Activated gamma-delta T cell treated with Interleukin-2 at 50 U/mL for 16 hours (primary cell): ENCODE data around the gene RNF212.
"Not testable (repeated sequence)": the region's sequence is repeated elsewhere in the genome, so short reads cannot be mapped to it uniquely, and the experiment has no call there.

Source experiments
- DNase-seq: peaks from one replicate; pipeline ENCODE4 v3.0.0-alpha.2; 2020

The RNF212 gene

GRCh38 chr4:1060621-1061020 is 52.7 kb downstream of the RNF212 start:
- DNase-seq: no peak

DNA sequence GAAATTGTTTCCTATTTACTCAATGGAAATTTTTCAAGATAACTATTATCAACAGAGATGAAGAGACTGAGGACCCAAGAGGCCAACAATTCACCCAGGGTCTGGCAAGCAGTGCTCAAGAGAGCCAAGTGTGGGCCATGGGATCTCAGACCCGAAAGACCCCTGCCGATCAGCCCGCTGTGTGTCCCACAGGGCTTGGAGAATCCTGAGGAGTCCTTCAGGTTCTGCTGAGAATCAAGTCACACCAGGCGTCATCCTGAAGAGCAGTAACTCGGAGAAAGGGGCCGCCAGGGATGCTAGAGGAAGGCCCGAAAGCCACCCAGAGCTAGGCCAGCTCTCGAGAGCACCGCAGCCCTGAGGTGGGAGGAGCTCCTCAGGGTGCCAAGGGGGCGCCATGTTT is 53.2 kb downstream of the RNF212 start:
- DNase-seq: no peak

DNA sequence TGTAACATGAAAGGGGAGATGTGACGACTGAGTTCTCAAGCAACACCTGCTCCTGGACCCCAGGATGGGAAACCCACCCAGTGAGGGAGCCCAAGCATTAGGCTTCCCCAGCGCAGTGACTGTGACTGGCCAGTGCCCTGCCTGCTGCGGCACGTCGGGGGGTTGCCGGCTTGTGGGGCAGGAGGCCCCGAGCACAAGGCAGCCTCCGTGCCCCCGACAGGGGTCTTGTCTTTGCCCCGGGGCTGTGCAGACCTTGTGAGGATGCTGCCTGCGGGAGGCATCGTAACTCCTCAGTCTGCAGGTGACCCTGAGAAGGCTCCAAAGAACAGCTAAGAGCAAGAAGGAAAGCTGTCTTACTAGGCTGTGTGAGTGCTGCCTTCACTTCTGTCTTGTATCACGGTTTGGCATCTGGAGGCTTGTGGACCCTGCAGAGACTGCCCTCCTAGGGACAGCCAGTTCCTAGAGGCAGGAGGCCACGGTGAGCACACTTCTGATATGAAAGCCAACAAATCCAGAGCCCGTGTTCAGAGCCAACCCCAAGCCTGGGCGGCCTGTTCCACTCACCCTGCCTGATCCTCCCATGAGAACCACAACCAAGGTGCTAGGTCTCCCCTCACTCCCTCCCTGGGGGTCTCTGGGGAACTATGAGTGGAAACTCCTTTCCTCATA is 54.2 kb downstream of the RNF212 start:
- no peak for DNase-seq

- DNase-seq: no peak
These were observed 55.0 kb downstream of the RNF212 start for GRCh38 chr4:1058198-1058996.

GRCh38 chr4:1057403-1057745 is 56.0 kb downstream of the RNF212 start:
- no peak for DNase-seq

- DNase-seq: no peak
These were observed 56.5 kb downstream of the RNF212 start for GRCh38 chr4:1056671-1057402.

DNA sequence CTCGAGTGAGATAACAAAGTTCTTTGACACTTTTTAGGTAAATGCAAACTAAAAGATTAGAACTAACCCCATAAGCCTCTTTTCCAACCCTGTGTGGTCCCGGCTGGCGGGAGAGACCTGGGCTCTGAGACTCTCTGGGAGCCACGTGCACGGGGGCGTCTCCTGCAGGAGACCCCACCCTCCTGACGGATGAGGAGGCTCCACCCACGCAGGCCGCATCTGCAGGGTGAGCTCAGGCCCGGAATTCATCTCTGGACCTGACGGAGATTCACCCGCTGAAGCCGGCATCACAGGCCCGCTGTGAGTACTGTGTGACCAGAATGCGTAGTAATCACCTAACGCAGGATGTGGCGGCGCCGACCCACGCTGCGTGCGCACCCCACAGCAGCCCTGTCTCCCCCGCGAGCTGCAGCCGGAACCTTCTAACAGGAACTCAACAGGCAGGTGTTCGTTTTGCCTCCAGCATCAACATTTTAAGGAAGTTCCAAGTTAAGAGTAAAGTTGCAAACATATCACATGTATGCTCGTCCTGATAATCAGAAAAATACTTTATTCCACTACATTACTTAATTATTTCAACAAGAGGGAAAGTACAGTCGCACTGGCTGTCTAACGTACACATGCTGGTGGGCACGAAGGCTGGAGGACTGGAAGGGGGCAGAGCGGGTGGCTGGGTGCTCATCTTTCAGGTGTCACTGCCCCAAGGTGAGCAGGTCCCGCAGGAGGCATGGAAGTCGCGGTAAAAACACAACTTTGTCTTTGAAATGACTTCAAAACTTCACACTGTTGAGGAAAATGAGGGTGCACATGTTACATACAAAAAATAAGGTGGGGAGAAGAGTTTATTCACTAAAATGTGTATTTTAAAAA is 57.4 kb downstream of the RNF212 start:
- peak; percentile 87 for DNase-seq

DNA sequence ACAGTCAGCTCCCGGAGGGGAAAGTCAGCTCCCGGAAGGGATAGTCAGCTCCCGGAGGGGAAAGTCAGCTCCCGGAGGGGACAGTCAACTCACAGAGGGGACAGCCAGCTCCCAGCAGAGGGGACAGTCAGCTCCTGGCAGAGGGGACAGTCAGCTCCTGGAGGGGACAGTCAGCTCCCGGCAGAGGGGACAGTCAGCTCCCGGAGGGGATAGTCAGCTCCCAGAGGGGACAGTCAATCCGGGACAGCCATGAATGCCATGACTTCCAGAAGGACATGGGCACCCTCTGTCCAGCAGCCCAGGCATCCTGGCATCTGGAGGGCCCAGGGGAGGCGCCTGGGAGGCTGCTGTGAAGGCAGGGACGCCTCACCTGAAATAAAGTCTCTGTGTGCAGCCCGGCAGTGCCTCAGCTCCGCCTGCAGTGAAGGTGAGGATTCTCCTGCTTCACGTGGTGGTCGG is 58.1 kb downstream of the RNF212 start:
- DNase-seq: not testable (repeated sequence)

- not testable (repeated sequence) for DNase-seq
These were observed 58.6 kb downstream of the RNF212 start for GRCh38 chr4:1054696-1055242.

GRCh38 chr4:1053891-1054290 is 59.5 kb downstream of the RNF212 start:
- not testable (repeated sequence) for DNase-seq

- DNase-seq: no peak
These were observed 60.2 kb downstream of the RNF212 start for GRCh38 chr4:1053080-1053661.

DNA sequence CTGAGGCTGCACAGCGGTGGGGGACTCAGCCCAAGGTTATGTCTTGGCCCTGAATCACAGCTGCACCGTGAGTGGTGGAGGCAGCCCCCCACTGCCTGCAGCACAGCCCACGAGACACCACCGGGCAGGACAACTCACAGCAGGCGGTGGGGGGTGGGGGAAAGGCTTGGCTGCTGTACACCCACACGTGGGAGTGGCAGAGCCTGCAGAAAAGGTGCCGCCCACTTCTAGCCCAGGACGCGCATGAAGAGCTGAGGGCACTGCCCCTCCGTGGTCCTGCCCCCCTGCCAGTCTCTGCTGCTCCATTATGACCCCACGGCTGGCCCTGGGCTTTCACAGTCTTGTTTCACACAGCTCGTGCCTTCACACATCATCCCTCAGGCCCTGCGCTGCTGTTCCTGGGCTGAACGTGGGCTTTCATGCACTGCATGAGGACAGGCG is 61.1 kb downstream of the RNF212 start:
- no peak for DNase-seq

DNA sequence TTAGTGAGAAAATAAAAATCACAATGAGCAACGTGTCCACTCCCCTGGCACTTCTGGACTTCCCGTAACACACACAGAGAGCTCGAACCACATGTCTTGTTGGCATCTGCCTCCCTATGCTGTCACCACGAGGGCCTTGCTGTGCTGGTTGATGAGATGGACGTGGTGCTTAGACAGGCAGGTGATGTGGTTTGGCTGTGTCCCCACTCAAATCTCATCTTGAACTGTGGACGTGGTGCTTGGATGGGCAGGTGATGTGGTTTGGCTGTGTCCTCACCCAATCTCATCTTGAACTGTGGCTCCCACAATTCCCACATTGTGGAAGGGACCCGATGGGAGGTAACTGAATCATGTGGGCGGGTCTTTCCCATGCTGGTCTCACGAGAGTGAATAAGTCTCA is 61.9 kb downstream of the RNF212 start:
- peak; percentile 2 for DNase-seq

- peak; percentile 2 for DNase-seq
These were observed 62.7 kb downstream of the RNF212 start for GRCh38 chr4:1050486-1051213.

DNA sequence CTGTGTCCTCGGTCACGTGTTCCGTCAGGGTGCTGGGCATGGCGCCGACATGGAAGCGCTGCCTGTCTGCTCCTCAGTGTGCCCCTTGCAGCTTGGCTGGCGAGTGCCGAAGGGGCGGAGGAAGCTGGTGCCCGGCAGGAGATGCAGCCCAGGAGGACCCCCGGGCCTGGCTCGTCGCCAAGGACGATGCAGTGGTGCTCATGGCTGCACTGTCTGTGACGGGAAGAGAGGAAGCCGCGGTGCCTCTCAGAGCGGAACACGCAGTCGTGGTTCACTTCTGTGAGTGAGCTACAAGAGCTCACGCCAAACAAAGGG is 63.8 kb downstream of the RNF212 start:
- DNase-seq: no peak

GRCh38 chr4:1048773-1049590 is 64.4 kb downstream of the RNF212 start:
- DNase-seq: no peak

DNA sequence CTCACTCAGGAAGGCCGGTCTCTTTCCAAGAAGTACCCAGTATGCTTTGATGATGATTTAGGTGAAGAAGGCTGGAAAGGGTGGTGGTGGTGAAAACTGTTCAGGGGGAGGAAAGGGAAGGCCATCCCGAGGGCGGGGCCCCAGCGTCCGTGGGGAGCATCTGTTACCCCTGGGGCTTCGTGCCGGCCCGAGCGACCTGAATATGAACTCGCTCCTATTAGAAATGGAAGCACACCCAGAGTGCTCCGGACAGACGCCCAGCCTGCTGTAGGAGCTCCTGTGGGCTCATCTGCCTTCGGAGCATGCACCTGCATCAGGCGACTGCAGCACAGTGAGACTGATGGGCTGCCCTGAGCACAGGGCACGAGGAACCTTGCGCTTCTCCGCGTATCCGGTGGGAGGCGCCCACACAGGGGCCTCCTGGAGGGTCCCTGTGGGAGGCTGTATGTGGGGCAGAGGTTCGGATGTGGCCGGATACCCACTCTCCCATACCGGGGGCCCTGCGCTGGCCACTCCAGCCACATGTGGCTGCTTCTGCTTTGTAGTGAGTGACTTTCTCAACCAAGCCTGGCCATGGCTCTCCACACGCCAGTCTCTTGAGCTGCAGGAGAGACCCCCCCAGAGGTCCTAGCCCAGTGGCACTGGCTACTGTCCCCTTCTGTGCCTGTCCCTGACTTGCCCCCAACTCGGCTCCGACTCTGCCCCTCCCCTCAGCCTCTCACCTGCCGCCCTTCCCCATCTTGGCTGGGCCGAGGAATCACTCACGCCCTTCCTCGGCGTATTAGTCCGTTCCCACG is 65.2 kb downstream of the RNF212 start:
- no peak for DNase-seq

- no peak for DNase-seq
These were observed 66.0 kb downstream of the RNF212 start for GRCh38 chr4:1047106-1047975.

DNA sequence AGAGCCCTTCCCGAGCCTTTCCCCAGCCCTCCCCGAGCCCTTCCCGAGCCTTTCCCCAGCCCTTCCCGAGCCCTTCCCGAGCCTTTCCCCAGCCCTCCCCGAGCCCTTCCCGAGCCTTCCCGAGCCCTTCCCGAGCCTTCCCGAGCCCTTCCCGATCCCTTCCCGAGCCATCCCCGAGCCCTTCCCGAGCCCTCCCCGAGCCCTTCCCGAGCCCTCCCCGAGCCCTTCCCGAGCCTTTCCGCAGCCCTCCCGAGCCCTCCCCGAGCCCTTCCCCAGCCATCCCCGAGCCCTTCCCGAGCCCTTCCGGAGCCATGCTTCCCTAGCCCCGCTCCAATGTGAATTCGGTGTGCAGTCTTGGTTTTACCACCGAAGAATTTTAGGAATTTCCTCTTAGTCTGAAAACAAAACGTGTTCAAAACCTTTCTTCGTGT is 66.8 kb downstream of the RNF212 start:
- DNase-seq: not testable (repeated sequence)
